T-helper 2 cell (primary cell): Measurements from ENCODE around the gene HOXB5.

Source experiments
- DNase-seq, 5 experiments: peaks; one replicate each; pipeline versions ENCODE4 v3.0.0 to v3.0.0-alpha.2; 2012 to 2022

Gene HOXB5

GRCh38 chr17:48628649-48629410 lies 35.3 kb upstream of the HOXB5 start:
- no peak for DNase-seq

GRCh38 chr17:48627623-48628521 lies 34.3 kb upstream of the HOXB5 start:
- no peak for DNase-seq

GRCh38 chr17:48627118-48627597 lies 33.6 kb upstream of the HOXB5 start:
- no peak for DNase-seq

DNA sequence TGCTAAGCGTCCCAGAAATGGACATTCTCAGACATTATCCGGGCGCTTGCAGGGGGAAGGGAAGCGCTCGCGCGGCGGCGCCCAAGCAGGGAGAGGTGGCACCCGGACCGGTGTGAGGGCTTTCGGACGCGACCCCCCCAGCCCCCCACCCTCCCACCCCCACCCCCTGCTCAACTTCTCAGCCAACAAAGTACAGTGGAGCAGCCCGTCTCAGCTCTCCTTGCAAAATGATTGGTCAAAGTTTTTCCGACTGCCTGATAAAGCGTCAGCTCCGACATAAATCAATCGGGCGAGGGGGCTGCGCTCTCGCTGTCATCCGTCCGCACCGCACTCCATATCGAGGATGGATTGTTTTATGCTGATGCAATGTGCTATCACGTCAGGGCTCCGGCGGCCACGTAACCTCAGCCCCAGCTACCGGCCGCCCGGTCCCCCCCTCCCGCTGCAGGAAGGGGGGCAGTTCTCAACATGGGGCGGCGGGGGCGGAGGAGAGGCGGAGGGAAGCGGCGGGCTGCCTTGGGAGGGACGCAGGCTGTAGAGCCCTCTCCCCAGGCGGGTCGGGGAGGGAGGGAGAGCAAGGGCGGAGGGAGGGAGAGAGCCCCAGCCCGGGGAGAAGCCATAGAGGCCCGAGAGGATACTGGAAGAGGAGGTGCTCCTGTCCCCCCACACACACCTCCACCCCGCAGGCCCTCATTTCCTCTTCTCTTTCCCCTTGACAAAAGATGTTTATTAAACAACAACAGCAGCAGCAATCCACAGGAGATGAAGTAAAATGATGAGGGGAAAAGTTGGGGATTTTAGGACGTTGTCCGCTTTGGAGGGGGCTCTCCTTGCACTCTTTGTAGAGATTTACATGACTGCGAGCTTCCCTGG lies 32.9 kb upstream of the HOXB5 start, which contains the start of gene HOXB9:
Gene HOXB9 (minus strand): TSS at position 114 of the 873 bp plus-strand sequence. CDS start 89 bp downstream, at position 25.
- peak in 3 of 5 experiments; percentile 29 to 55 (median 47) for DNase-seq

DNA sequence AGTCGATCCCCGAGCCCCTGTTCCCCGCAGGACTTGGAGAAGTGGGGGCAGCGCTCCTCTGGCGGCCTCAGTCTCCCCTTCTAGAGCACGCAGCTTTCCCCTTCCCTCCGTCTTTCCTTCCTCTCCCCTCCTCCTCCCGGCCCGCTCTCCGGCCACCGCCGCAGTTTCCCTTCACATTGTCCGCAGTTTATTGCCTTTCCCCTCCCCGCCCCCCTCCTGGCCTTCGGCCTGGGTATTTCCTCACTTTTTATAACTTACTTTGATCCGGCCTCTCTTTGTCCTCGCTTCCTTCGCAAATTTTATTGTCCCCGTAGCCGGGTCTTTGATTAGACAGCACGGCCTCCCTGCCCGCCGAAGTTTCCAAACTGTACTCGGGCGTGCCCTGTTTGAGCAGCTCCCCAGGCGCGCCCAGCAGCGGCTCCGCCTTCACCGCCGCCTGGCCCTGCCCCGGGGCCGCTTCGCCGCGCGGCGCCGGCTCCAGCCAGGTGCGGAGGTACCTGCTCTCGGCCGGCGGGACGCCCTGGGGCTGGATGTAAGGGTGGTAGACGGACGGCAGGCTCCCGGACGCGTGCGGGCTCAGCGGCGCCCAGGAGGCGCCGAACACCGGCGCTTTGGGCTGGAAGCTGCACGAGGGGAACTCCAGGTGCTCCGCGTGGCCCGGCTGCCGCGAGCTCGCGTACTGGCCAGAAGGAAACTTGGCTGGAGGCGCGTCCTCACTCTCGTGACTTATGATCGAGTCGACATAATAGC lies 32.1 kb upstream of the HOXB5 start:
- DNase-seq, result peak in 2 of 5 experiments; percentile 18 to 24

- peak in 1 of 5 experiments; percentile 32 for DNase-seq
Measured at GRCh38 chr17:48624544-48625494, 31.2 kb upstream of the HOXB5 start.

GRCh38 chr17:48624118-48624517 lies 30.5 kb upstream of the HOXB5 start:
- DNase-seq, result no peak

GRCh38 chr17:48623583-48623982 lies 30.0 kb upstream of the HOXB5 start:
- DNase-seq, result no peak

DNA sequence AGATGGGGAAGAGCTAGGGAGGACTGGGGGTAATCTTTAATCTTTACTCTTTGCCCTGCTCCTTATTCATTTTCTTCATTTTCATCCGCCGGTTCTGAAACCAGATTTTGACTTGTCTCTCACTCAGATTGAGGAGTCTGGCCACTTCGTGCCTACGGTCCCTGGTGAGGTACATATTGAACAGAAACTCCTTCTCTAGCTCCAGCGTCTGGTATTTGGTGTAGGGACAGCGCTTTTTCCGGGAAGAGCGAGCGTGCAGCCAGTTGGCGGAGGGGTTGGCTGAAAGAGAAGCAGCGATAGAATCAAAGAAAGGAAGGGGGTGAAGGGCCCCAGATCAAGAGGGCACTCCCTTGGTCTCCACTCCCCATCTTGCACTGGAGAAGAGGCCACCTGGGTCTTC lies 29.3 kb upstream of the HOXB5 start:
- DNase-seq, result no peak

DNA sequence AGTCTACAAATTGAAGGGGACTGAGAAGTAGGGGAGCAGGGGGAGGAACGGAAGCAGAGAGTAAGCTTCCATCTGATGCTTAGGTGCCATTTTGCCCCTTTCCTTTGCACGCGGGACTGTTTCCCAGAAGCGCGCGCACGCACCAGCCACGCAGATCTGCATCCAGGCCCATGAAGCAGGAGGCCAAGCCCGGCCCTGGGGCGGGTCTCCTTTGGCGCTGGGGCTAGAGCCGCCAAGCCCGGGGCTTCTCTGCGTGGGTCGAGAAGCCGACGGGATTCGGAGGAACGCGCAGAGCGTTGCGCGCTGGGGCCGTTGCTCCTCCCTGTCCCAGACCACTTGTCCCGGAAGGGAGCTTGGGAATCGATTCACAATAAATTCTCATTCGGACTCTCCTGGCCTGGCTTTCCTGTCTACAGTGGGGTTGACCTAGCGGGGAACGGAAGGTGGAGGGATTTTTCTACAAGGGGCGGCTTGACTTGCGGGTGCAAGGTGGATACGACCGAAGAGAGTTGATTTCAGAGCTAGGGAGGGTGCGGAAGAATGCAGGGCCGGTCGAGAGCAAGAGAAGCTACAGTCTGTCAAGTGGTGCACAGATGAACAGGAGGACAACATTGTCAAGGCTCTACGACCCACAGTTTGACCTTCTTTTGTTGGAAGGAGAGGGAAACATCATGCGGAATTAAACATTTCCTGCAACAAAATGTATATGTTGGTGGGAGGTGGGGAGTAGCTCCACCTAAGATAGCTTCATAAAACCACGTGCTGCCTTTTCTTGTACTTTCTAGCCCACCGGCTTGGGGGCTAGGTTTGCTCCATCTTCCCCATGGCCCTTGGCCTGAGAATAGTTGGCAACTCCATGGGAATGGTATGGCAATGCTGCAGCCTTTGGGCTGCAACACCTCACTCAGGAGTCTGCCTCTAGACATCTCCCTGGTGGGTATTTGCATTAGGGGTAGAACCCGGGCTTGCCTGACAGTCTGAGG lies 28.1 kb upstream of the HOXB5 start:
- no peak for DNase-seq

DNA sequence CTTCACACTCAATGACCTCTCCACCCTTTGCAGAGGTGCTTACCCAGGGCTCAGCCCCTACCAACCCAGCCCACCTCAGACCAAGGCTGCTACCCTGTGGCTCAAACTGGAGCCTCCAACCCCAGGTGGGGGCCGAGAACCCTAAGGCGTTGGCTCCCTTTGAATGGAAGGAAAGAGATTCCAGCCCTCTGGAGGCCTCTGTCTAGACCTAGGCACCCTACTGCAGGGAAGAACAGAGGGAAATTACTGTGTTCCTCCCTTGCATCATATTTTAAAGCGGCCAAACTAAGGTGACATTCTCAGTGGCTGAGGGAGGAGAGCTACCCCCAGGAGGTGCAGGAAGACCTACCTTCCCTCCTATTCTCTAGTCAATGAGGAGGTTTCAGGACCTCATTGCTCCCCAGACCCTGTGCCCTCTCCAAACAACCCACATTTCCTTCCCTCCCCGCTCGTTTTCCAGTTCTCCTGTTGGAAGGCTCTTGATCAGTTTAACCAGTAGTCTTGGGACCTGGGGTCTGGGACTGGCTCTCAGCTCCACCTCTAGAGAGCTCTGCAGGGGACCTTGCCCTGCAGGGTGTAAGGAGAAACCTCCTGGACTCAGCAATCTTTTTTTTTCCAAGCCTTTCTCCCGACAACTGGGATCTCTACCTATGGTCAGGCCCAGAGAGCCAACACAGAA lies 27.0 kb upstream of the HOXB5 start:
- DNase-seq, result no peak

- DNase-seq, result no peak
Measured at GRCh38 chr17:48619826-48620449, 26.4 kb upstream of the HOXB5 start.

- DNase-seq, result peak; percentile 63 to 77 (median 72)
Measured at GRCh38 chr17:48618256-48618896, 24.8 kb upstream of the HOXB5 start.

DNA sequence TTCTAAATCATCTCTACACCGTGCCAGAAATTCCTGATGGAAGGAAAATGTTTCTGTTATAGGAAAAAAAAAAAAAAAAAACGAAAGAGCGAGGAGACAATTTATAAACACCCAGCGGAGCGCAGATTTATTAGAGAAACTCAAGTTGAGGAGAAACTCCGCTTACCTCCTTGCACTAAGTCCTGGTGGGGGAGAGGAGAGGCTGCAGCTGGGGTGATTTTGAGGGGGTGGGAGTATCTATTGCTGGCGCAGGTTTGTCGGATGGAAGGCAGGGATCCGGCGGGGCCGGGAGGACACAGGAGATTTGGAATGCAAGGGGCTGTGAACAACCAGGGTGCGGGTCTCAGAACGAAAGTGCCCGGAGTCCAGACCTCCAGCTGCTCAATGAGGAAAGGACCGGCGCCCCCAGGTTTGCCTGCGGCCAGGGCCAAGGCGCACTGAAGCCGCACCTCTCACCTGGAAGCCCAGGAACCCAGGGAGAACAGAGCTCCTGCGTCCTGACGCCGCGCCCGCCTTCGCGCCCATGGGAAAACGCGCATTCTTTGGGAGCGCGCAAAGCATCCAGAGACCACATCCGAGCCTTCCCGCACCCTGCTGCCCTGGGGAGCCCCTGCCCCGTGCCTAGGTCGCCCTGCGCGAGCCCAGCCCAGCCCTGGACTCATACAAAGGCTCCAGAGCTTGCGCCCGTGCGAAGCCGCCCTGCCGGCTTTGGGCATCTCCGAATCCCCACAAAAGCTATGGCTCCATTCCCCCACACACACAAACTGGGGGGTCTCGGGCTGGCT lies 24.1 kb upstream of the HOXB5 start:
- no peak for DNase-seq

- DNase-seq, result no peak
Measured at GRCh38 chr17:48616717-48617470, 23.3 kb upstream of the HOXB5 start.
